Neuronal stem cell (in vitro differentiated cells): ENCODE data around the gene COL13A1.

Experiments
- DNase-seq: peaks from one replicate; pipeline ENCODE4 v3.0.0-alpha.2; 2013; ENCODE audit warnings: low spot score
- H2AFZ ChIP-seq: one replicate; pipeline ENCODE4 v1.6.1; 2013; ENCODE audit warnings: mild to moderate bottlenecking, low read length, inconsistent platforms
- H2AK5ac ChIP-seq: 2 replicates; pipeline ENCODE4 v1.6.1; 2013; ENCODE audit warnings: low read depth, mild to moderate bottlenecking, inconsistent platforms, low read length, moderate library complexity, mixed read lengths
- H2BK120ac ChIP-seq: 2 replicates; pipeline ENCODE4 v1.6.1; 2013; ENCODE audit warnings: low read depth, mild to moderate bottlenecking, inconsistent platforms, low read length, moderate library complexity, mixed read lengths
- H2BK12ac ChIP-seq: one replicate; pipeline ENCODE4 v1.6.1; 2013; ENCODE audit warnings: low read length, inconsistent platforms
- H2BK15ac ChIP-seq: 2 replicates; pipeline ENCODE4 v1.6.1; 2013; ENCODE audit warnings: mild to moderate bottlenecking, low read length, inconsistent platforms, mixed read lengths
- H2BK5ac ChIP-seq: one replicate; pipeline ENCODE4 v1.6.1; 2013; ENCODE audit warnings: inconsistent platforms, mild to moderate bottlenecking, low read length, moderate library complexity
- H3K14ac ChIP-seq: one replicate; pipeline ENCODE4 v1.6.1; 2013; ENCODE audit warnings: low read length, inconsistent platforms
- H3K18ac ChIP-seq: 2 replicates; pipeline ENCODE4 v1.6.1; 2013; ENCODE audit warnings: low read length, inconsistent platforms
- H3K23ac ChIP-seq: 2 replicates; pipeline ENCODE4 v1.6.1; 2013; ENCODE audit warnings: low read depth, mild to moderate bottlenecking, mixed read lengths, low read length, inconsistent platforms; ENCODE audit not compliant: poor library complexity
- H3K27ac ChIP-seq: replicated peaks from 3 replicates; pipeline ENCODE4 v1.5.1; 2013; ENCODE audit warnings: low read length, inconsistent platforms
- H3K27me3 ChIP-seq, 3 experiments: 2 replicates each; pipeline ENCODE4 v1.6.1; 2013; ENCODE audit warnings: low read length in 3 of 3, mild to moderate bottlenecking in 2 of 3, inconsistent platforms in 1 of 3, low read depth in 1 of 3, mixed read lengths in 1 of 3, moderate library complexity in 1 of 3; ENCODE audit not compliant: control insufficient read depth in 3 of 3, insufficient read depth in 3 of 3
- H3K36me3 ChIP-seq, 2 donors: replicated peaks in 1 of 2; 2 replicates each; pipeline ENCODE4 v1.6.1; 2013; ENCODE audit warnings: low read length in 2 of 2; ENCODE audit not compliant: control insufficient read depth in 2 of 2, insufficient read depth in 2 of 2
- H3K4ac ChIP-seq: 2 replicates; pipeline ENCODE4 v1.6.1; 2013; ENCODE audit warnings: inconsistent platforms, mild to moderate bottlenecking, low read length, moderate library complexity
- H3K4me1 ChIP-seq, 2 donors: 1 replicate in 1 of 2; 2 replicates in 1 of 2; pipeline ENCODE4 v1.6.1; 2013; ENCODE audit warnings: low read length in 2 of 2, low read depth in 1 of 2; ENCODE audit not compliant: control insufficient read depth in 2 of 2, insufficient read depth in 1 of 2
- H3K4me2 ChIP-seq: one replicate; pipeline ENCODE4 v1.6.1; 2013; ENCODE audit warnings: mild to moderate bottlenecking, low read length, inconsistent platforms; ENCODE audit not compliant: insufficient read depth, poor library complexity, severe bottlenecking
- H3K4me3 ChIP-seq, 2 donors: 2 replicates each; pipeline ENCODE4 v1.5.1; 2013; ENCODE audit warnings: low read length in 2 of 2, mild to moderate bottlenecking in 2 of 2, inconsistent platforms in 1 of 2, moderate library complexity in 1 of 2
- H3K79me1 ChIP-seq: one replicate; pipeline ENCODE4 v1.6.1; 2013; ENCODE audit warnings: low read depth, mild to moderate bottlenecking, inconsistent platforms, low read length, moderate library complexity
- H3K9ac ChIP-seq: one replicate; pipeline ENCODE4 v1.6.1; 2013; ENCODE audit warnings: mild to moderate bottlenecking, low read depth, low read length, inconsistent platforms; ENCODE audit not compliant: poor library complexity
- H3K9me3 ChIP-seq, 2 donors: replicated peaks in 1 of 2; 2 replicates each; pipeline versions ENCODE3 to v1.6.1; 2013; ENCODE audit warnings: low read length in 2 of 2, mild to moderate bottlenecking in 2 of 2, inconsistent platforms in 1 of 2, low read depth in 1 of 2, mixed read lengths in 1 of 2, moderate library complexity in 1 of 2; ENCODE audit not compliant: control insufficient read depth in 2 of 2, insufficient read depth in 1 of 2
- H4K8ac ChIP-seq: one replicate; pipeline ENCODE4 v1.6.1; 2013; ENCODE audit warnings: low read depth, mild to moderate bottlenecking, inconsistent platforms, low read length, moderate library complexity
- H4K91ac ChIP-seq: one replicate; pipeline ENCODE4 v1.6.1; 2013; ENCODE audit warnings: low read length, low read depth, mild to moderate bottlenecking, inconsistent platforms; ENCODE audit not compliant: poor library complexity
- WGBS, 2 donors: extraction: QIAGEN DNeasy Blood & Tissue Kit; methylation state at CpG; one replicate each; pipeline ENCODE4 v1.1.7; 2013; ENCODE audit warnings: missing lambda C conversion rate in 2 of 2, mixed read lengths in 1 of 2; ENCODE audit not compliant: insufficient read length in 2 of 2, insufficient replicate concordance in 1 of 2; ENCODE audit errors: extremely low coverage in 2 of 2; 5-methylcytosine and 5-hydroxymethylcytosine counted together

COL13A1 gene

DNA sequence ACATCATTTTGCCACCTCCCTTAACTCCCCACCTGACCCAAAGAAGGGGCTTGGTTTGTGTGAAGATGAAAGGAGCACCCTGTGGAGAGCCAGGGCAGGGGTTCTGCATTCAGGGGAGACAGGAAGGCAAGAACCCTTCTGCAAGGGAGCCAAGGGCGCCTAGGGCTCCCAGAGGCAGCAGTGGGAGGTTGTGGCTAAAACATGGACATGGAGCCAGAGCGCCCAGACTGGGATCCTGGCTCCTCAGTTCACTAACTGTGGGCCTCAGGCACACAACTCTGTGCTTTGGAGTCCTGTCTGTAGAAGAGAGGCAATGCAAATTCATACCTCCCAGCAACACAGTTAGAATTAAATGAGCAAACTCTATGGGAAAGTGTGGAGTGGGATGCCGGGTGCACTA, 127.9 kb downstream of the COL13A1 start:
- Histone ChIP-seq H4K8ac (no peak overlapping the region), H3K79me1 (no peaks in the 10 kb centered on the region), H2BK15ac (no peak overlapping the region), H2AK5ac (no peak overlapping the region), H2AFZ (no peak overlapping the region), H3K18ac (no peak overlapping the region), H4K91ac (no peak overlapping the region), H3K9ac (no peak overlapping the region), H3K4me1 (peaks cover 2% of the 10 kb centered on the region in 2 donors), H2BK12ac (no peak overlapping the region), H3K14ac (no peak overlapping the region), H3K27me3 (no peaks in the 10 kb centered on the region), H3K4me3 (no peak overlapping the region), H3K23ac (no peak overlapping the region), H3K4ac (no peak overlapping the region), H2BK5ac (no peak overlapping the region), H3K27ac (no peak overlapping the region), H3K9me3 (no peaks in the 10 kb centered on the region), H2BK120ac (no peak overlapping the region), H3K4me2 (no peak overlapping the region), H3K36me3 (no peaks in the 10 kb centered on the region)
- WGBS, 2 donors, result no CpG with 5 or more reads among the region's 3 CpGs
- DNase-seq, result no peak

DNA sequence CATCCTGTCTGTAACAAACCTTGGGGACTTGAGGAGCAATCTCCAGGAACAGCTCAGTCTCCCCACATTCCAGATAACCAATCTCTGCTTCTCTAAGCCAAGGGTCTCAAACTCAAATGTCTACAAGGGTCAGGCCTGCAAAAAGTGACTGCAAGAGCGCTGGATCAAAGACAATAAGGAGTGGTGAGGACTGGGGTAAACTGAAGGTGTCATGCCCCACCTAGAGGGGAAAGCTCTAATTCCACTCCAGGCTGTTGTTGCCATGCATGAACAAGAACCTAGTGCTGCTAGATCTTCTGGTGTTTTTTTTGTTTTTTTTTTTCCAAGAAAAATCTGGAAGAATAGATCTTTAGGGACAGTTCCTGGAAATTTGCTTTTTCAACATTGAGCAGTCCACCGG, 133.1 kb downstream of the COL13A1 start:
- no peak for DNase-seq
- Histone ChIP-seq H3K36me3 (no peaks in the 10 kb centered on the region), H3K4me1 (no peaks in the 10 kb centered on the region), H3K4me2 (no peak overlapping the region), H3K9me3 (no peaks in the 10 kb centered on the region), H3K27ac (no peak overlapping the region), H3K4me3 (no peak overlapping the region), H3K9ac (no peak overlapping the region), H4K91ac (no peak overlapping the region), H3K4ac (no peak overlapping the region), H2BK120ac (no peak overlapping the region), H2AK5ac (no peak overlapping the region), H4K8ac (no peak overlapping the region), H3K79me1 (no peaks in the 10 kb centered on the region), H2AFZ (no peak overlapping the region), H3K18ac (no peak overlapping the region), H3K23ac (no peak overlapping the region), H2BK15ac (no peak overlapping the region), H3K27me3 (no peaks in the 10 kb centered on the region), H3K14ac (no peak overlapping the region), H2BK5ac (no peak overlapping the region), H2BK12ac (no peak overlapping the region)
- no CpG with 5 or more reads among the region's 2 CpGs for WGBS, 2 donors

DNA sequence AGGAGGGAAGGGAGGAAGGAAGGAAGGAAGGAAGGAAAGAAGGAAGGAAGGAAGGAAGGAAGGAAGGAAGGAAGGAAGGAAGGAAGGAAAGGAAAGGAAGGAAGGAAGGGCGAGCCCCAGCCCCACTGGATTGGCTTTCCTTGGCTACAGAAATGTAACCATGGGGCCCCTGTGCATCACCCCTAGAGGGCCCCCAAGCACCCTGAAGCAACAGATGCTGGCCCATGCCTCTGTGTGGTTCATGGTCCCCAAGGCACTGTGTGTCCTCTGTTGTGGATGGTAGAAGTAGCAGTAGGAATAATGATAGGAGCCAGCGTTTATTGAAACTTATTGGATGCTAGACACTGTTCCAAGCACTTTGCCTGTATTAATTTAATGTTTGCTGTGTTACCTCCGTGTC, 134.4 kb downstream of the COL13A1 start:
- no peak overlapping the region for H2AFZ ChIP-seq
- no peaks in the 10 kb centered on the region for H3K4me1 ChIP-seq
- no peak for DNase-seq
- no peaks in the 10 kb centered on the region for H3K9me3 ChIP-seq
- WGBS, 2 donors, result no CpG with 5 or more reads among the region's 3 CpGs
- H3K79me1 ChIP-seq, result no peaks in the 10 kb centered on the region
- H2AK5ac ChIP-seq, result no peak overlapping the region
- no peak overlapping the region for H3K27ac ChIP-seq
- no peak overlapping the region for H3K9ac ChIP-seq
- no peak overlapping the region for H3K18ac ChIP-seq
- no peak overlapping the region for H4K91ac ChIP-seq
- H3K4me2 ChIP-seq, result no peak overlapping the region
- H2BK15ac ChIP-seq, result no peak overlapping the region
- no peak overlapping the region for H3K4me3 ChIP-seq
- H3K14ac ChIP-seq, result no peak overlapping the region
- no peaks in the 10 kb centered on the region for H3K36me3 ChIP-seq
- no peak overlapping the region for H4K8ac ChIP-seq
- no peak overlapping the region for H2BK5ac ChIP-seq
- no peak overlapping the region for H2BK120ac ChIP-seq
- H3K27me3 ChIP-seq, result no peaks in the 10 kb centered on the region
- H2BK12ac ChIP-seq, result no peak overlapping the region
- no peak overlapping the region for H3K23ac ChIP-seq
- H3K4ac ChIP-seq, result no peak overlapping the region

GRCh38 chr10:69938541-69938991, 136.9 kb downstream of the COL13A1 start:
- H3K4ac ChIP-seq, result no peak overlapping the region
- no peak overlapping the region for H3K4me3 ChIP-seq
- H4K8ac ChIP-seq, result no peak overlapping the region
- no peak overlapping the region for H3K27ac ChIP-seq
- no peak overlapping the region for H4K91ac ChIP-seq
- H3K23ac ChIP-seq, result no peak overlapping the region
- no peak for DNase-seq
- H3K27me3 ChIP-seq, result no peaks in the 10 kb centered on the region
- no peak overlapping the region for H2BK15ac ChIP-seq
- no peak overlapping the region for H2BK5ac ChIP-seq
- H3K18ac ChIP-seq, result peak overlapping the region; percentile 45
- no peaks in the 10 kb centered on the region for H3K36me3 ChIP-seq
- H3K9me3 ChIP-seq, result no peaks in the 10 kb centered on the region
- no peak overlapping the region for H2BK120ac ChIP-seq
- H2AK5ac ChIP-seq, result no peak overlapping the region
- no peak overlapping the region for H3K14ac ChIP-seq
- no peak overlapping the region for H2AFZ ChIP-seq
- H3K9ac ChIP-seq, result no peak overlapping the region
- H2BK12ac ChIP-seq, result no peak overlapping the region
- no peaks in the 10 kb centered on the region for H3K4me1 ChIP-seq
- no peaks in the 10 kb centered on the region for H3K79me1 ChIP-seq
- no peak overlapping the region for H3K4me2 ChIP-seq
- no CpG with 5 or more reads among the region's 5 CpGs for WGBS, 2 donors
